BJ (cell line): ENCODE measurements around the gene UBE2Q1. TPM values are rescaled to one million over a fixed set of nuclear protein-coding genes. Genes with fewer than 3 reads are reported as not detected.
A peak's percentile ranks its signal among the peaks of the same experiment; 100 is the strongest.
"Not testable (repeated sequence)": the region's sequence is repeated elsewhere in the genome, so short reads cannot be mapped to it uniquely, and the experiment has no call there.

Source experiments
- CTCF ChIA-PET: fragments of 350-600 bp; formaldehyde crosslinking; extraction: SDS; loops from one replicate; lab custom pipeline; 2021; ENCODE audit warnings: antibody characterized with exemption, inconsistent platforms; lab: Yijun Ruan, JAX
- POLR2A ChIA-PET: fragments of 300-600 bp; sonication (Branson Sonifier 250); formaldehyde crosslinking; extraction: SDS; loops from one replicate; lab custom pipeline; 2021; ENCODE audit warnings: antibody characterized with exemption; lab: Charles Lee
- DNase-seq: peaks from one replicate; pipeline ENCODE4 v3.0.0-alpha.2; 2011; ENCODE audit warnings: low read depth
- H3K27me3 ChIP-seq: 2 replicates; pipeline ENCODE4 v1.6.0; 2011; ENCODE audit warnings: low read length; ENCODE audit not compliant: control insufficient read depth, insufficient read depth
- H3K36me3 ChIP-seq: 2 replicates; pipeline ENCODE4 v1.5.1; 2011; ENCODE audit warnings: low read length; ENCODE audit not compliant: control insufficient read depth, insufficient read depth
- H3K4me3 ChIP-seq: 2 replicates; pipeline ENCODE4 v1.5.1; 2011; ENCODE audit warnings: low read depth, mild to moderate bottlenecking, control low read depth, low read length
- polyA plus RNA-seq: library from polyadenylated mRNA; depleted of rRNA; stranded (reverse); fragments of >200 nt; gene quantifications from 2 replicates; pipeline ENCODE4 v1.2.3, GENCODE V29; 2011
- TF ChIP-seq, protein P1 (sequence below): IDR thresholded peaks from 2 replicates; pipeline ENCODE4 v1.5.1; 2011; ENCODE audit warnings: low read depth, mild to moderate bottlenecking, control low read depth, inconsistent platforms, low read length, moderate library complexity; ENCODE audit not compliant: insufficient read depth

The UBE2Q1 gene
- polyA plus RNA-seq, 1 experiment: 11.0 TPM

DNA sequence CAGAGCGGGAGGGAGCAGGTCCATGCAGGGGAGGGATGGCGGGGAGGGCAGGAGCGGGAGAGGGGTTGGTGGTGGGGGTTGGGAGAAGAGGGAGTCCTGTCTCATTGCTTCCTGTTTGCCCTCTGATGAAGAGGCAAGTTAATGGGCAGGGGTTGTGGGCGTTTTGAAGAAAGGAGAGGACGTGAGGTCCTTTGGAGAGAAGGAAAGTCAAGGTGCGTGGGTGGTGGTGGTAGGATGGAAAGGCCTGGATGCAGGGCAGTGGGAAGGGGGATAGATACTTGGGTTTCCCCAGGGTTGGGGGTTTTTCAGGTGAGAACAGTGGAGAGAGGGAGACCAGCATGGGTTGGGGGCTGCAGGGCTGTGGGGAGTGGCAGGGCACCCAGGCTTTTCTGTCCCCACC, 17.2 kb downstream of the UBE2Q1 start:
- TF ChIP-seq, protein P1, sequence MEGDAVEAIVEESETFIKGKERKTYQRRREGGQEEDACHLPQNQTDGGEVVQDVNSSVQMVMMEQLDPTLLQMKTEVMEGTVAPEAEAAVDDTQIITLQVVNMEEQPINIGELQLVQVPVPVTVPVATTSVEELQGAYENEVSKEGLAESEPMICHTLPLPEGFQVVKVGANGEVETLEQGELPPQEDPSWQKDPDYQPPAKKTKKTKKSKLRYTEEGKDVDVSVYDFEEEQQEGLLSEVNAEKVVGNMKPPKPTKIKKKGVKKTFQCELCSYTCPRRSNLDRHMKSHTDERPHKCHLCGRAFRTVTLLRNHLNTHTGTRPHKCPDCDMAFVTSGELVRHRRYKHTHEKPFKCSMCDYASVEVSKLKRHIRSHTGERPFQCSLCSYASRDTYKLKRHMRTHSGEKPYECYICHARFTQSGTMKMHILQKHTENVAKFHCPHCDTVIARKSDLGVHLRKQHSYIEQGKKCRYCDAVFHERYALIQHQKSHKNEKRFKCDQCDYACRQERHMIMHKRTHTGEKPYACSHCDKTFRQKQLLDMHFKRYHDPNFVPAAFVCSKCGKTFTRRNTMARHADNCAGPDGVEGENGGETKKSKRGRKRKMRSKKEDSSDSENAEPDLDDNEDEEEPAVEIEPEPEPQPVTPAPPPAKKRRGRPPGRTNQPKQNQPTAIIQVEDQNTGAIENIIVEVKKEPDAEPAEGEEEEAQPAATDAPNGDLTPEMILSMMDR: no peak
- CTCF ChIA-PET: interaction anchor here (1.8 kb wide), 1 partner anchor 18 kb away, joined by 4 read pairs; no protein-coding TSS in a partner anchor
- POLR2A ChIA-PET: no interaction called here
- no peak for DNase-seq
- H3K4me3 ChIP-seq: no peak overlapping the region
- peaks cover 13% of the 10 kb centered on the region for H3K27me3 ChIP-seq
- no peaks in the 10 kb centered on the region for H3K36me3 ChIP-seq

DNA sequence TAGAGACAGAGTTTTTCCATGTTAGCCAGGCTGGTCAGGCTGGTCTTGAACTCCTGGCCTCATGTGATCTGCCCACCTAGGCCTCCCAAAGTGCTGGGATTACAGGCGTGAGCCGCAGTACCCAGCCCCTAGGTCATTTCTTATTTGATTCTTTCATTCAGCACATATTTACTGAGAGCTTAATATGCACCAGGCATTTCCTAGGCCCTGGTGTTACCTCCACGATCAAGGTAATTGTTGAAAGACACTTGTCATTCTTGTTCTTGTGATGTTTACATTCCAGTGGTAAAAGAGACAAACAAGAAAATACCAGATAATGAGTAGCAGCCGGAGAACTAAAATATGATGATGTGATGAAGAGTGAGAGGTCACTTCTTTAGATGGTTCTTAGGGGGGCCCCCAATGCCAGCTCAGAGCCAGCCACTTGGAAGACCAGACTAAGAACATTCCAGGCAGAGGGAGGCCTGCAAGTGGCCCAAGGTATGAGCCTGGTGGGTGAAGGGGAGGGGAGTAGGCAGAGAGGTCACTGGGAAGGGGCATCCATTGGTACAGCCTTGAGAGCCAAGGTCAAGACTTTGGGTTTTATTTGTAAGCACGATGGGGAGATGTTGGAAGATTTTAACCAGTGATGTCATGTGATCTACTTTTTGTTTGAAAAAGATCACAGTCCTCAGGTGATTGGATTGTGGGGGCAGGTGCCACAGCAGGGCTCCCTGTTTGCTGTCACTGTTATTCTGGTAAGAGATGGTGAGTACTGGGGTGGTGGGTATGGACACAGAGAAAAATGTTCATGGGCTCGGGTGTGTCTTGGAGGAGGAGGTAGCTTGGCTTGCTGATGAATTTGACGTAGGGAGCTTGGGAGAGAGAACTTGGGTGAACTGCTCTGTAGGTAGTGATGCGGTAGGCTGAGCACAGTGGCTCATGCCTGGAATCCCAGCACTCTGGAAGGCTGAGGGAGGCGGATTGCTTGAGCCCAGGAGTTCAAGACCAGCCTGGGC, 18.7 kb downstream of the UBE2Q1 start:
- DNase-seq: no peak
- Histone ChIP-seq H3K4me3 (no peak overlapping the region), H3K36me3 (no peaks in the 10 kb centered on the region), H3K27me3 (peaks cover 14% of the 10 kb centered on the region)
- ChIA-PET CTCF (no interaction called here), POLR2A (no interaction called here)
- TF ChIP-seq, protein P1: no peak

DNA sequence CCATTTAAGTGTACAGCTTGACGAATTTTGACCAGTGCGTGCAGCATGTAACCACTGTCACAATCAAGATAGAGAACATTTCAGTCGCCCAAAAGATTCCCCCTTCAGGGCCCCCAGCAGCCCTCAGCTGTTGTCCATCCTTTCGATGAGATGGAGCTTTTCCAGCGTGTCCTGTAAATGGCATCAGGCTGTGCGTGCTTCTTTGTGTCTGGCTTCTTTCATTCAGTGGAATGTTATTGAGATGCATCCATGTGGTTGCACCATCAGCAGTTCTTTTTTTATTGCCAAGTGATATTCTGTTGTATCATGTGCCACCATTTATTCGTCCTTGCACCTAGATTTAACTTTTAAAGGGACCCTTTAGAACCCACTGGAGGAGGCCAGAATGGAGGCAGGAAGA, 21.9 kb downstream of the UBE2Q1 start:
- ChIA-PET POLR2A (no interaction called here), CTCF (interaction anchor here (1.0 to 3.2 kb wide), 3 partner anchors 57 to 548 kb away, joined by 4 to 12 read pairs (median 5); no protein-coding TSS in a partner anchor)
- Histone ChIP-seq H3K27me3 (peaks cover 10% of the 10 kb centered on the region), H3K4me3 (no peak overlapping the region), H3K36me3 (no peaks in the 10 kb centered on the region)
- TF ChIP-seq, protein P1: no peak
- DNase-seq: no peak

DNA sequence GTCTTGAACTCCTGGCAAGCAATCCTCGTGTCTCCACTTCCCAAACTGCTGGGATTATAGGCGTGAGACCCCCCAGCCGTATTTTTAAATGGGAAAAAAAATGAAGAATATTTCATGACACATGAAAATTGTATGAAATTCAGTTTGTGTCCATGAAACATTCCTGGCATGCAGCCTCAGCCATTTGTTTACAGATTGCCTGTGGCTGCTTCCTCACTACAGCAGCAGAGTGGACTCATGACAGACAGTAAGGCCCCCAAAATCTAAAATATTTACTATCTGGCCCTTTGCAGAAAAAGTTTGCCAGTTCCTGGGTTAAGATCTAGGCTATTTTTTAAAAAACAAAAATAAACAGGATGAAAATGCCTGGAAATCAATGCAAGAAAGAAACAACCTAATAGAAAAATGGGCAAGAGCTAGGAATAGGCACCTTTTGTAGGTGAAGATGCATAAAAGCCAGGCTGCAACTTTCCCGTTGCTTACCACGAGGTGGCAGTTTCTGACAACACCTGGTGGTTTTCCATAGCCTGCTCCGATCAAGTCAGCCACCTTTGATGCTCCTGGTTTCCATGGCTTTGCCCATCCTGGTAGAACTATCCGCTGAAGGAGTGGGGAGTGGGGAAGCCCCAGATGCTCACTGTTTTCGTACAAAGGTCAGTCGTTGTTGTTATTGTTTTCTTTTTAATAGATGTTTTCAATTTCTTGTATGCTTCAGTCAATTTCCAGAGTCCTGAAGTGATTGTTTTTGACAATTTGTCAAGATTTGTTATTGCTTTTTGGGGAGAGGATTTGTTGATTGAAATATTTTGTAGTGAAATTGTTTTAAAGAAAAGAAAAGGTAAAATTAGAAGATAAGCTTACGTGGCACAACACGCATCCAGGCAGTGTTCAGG, 24.3 kb downstream of the UBE2Q1 start:
- TF ChIP-seq, protein P1: peak; percentile 45
- Histone ChIP-seq H3K36me3 (no peaks in the 10 kb centered on the region), H3K27me3 (peaks cover 10% of the 10 kb centered on the region), H3K4me3 (no peak overlapping the region)
- DNase-seq: no peak
- ChIA-PET CTCF (interaction anchor here (0.9 to 3.2 kb wide), 7 partner anchors 8 to 55 kb away, joined by 3 to 12 read pairs (median 4); no protein-coding TSS in a partner anchor), POLR2A (no interaction called here)

DNA sequence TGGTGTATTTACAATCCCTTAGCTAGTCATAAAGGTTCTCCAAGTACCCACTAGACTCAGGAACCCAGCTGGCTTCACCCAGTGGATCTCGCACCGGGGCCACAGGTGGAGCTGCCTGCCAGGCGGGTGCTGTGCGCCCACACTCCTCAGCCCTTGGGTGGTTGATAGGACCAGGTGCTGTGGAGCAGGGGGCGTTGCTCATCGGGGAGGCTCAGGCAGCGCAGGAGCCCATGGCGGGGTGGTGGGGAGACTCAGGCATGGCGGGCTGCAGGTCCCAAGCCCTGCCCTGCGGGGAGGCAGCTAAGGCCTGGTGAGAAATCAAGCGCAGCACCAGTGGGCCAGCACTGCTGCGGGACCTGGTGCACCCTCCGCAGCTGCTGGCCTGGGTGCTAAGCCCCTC, 26.5 kb downstream of the UBE2Q1 start:
- CTCF ChIA-PET, DNase-seq, H3K27me3 ChIP-seq, POLR2A ChIA-PET, H3K36me3 ChIP-seq, H3K4me3 ChIP-seq: not testable (repeated sequence)
